Forelimb muscle (tissue), 1 donor: ENCODE measurements around the gene CTNNA1. TPM values are rescaled to one million over a fixed set of nuclear protein-coding genes. Genes with fewer than 3 reads are reported as not detected.

Source experiments
- polyA plus RNA-seq: library from polyadenylated mRNA; unstranded; fragments of 120-200 nt; gene quantifications from one replicate; pipeline ENCODE4 v1.2.1, GENCODE V29; 2013; ENCODE audit not compliant: insufficient read length

CTNNA1 gene
- polyA plus RNA-seq, 1 donor, result 250 TPM

Other genes with a start within 250 kb of the CTNNA1 start
- 45.4 TPM for gene ETF1, start 210.2 kb upstream of the CTNNA1 start, polyA plus RNA-seq
- gene HSPA9, start 178.0 kb upstream of the CTNNA1 start, polyA plus RNA-seq, result 162 TPM
- gene LRRTM2, start 121.9 kb downstream of the CTNNA1 start, polyA plus RNA-seq, result 0.51 TPM